ENCODE results near the gene LRWD1.

- TF ChIP-seq BCL11A (tag by site-specific recombination; IDR thresholded peaks at IDR 0.05; ENCODE audit: low read depth) (no peak), ZNF510 (tag by site-specific recombination; IDR thresholded peaks at IDR 0.05; ENCODE audit: insufficient replicate concordance) (no peak), ZBTB26 (tag by site-specific recombination; optimal IDR thresholded peaks at IDR 0.05) (no peak), CTCF (tag by site-specific recombination; IDR thresholded peaks at IDR 0.05) (no peak), ZNF600 (tag by site-specific recombination; IDR thresholded peaks at IDR 0.05) (no peak), ZNF121 (tag by site-specific recombination; IDR thresholded peaks at IDR 0.05) (no peak), ZSCAN5A (tag by site-specific recombination; IDR thresholded peaks at IDR 0.05) (no peak), ZSCAN30 (tag by site-specific recombination; IDR thresholded peaks at IDR 0.05) (no peak), SP7 (tag by site-specific recombination; IDR thresholded peaks at IDR 0.05) (no peak), ZNF555 (tag by site-specific recombination; conservative IDR thresholded peaks at IDR 0.05) (no peak)
Measured at GRCh38 chr7:102424787-102425218, 40.0 kb upstream of the LRWD1 start.
